ENCODE data around the gene HSPG2. TPM values are rescaled to one million over a fixed set of nuclear protein-coding genes. Genes with fewer than 3 reads are reported as not detected.
A peak's percentile ranks its signal among the peaks of the same experiment; 100 is the strongest.

HSPG2 gene
- total RNA-seq, 2 donors from 2014 or later, result 148 to 152 TPM

DNA sequence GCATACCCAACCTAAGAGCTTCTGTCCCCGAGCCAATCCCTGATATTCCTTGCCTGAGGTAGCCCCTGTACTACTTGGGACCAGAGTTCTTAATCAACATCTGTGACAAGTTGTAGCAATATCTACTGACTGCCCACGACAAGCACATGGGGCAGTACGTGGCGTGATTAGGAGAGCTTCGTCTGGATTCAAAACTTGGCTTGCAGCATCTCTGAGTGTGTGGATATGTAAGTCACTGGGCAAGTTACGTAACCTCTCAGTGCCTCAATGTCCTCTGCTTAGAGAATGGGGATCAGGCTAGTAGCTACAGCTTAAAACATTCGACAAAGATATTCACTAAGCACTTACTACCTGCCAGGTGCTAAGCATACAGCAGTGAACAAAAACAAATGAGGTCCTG, 5.0 kb downstream of the HSPG2 start:
- Histone ChIP-seq H3K27me3 (no peaks in the 10 kb centered on the region), H3K27ac (peak overlapping the region; percentile 92), H3K9me3 (no peaks in the 10 kb centered on the region), H3K36me3 (no peaks in the 10 kb centered on the region), H3K4me3 (no peak overlapping the region), H3K4me1 (peaks cover 30% of the 10 kb centered on the region), H3K9ac (ENCODE audit: low read depth in 2 of 2, low read length in 2 of 2) (peak overlapping the region; percentile 44 to 48)
- intact Hi-C loops (cut with DNase I), result no loop called here
- TF ChIP-seq, protein P1, sequence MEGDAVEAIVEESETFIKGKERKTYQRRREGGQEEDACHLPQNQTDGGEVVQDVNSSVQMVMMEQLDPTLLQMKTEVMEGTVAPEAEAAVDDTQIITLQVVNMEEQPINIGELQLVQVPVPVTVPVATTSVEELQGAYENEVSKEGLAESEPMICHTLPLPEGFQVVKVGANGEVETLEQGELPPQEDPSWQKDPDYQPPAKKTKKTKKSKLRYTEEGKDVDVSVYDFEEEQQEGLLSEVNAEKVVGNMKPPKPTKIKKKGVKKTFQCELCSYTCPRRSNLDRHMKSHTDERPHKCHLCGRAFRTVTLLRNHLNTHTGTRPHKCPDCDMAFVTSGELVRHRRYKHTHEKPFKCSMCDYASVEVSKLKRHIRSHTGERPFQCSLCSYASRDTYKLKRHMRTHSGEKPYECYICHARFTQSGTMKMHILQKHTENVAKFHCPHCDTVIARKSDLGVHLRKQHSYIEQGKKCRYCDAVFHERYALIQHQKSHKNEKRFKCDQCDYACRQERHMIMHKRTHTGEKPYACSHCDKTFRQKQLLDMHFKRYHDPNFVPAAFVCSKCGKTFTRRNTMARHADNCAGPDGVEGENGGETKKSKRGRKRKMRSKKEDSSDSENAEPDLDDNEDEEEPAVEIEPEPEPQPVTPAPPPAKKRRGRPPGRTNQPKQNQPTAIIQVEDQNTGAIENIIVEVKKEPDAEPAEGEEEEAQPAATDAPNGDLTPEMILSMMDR (IDR thresholded peaks at IDR 0.05), result no peak
- DNase-seq, result no peak

DNA sequence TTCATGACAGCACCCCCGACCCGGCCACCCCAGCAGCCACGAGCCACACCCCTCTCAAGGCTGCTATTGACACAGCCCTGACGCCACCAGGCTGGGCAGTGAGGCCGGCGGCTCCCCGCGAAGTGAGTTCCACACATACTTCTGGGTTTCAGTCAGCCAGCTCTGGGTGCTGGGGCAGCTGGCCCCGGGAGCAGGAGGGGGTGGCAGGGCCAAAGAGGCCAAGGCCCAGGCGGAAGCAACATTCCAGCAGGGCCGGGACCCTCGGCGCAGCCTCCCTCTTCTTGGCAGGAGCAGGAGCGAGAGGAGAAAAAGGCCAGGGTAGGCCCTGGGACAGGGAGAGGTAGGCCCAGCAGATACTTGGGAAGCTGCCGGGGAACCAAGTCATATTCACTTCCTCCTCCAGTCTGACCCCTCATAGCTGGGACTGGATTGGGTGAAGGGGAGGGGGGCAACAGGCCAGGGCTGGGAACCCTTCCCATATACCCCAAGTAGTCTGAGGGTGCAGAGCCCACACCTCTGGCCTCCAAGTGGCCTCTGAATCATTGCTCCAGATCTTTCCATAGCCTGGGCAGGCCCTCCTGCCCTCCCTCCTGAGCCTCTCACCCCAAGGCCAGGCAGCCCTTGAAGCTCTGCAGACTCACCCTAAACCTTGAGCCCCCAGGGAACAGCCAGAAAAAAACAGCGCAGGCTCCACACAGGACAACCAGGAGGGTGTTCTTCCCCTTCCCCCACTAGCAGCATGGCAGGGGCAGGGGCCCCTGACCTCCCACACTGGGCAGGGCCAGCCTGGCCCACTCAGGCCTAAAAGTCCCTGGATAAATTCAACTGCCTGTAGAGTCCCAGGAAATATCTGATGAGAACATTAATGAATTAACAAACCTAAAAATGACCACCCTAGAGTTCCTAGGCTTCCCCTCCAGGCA, 5.7 kb downstream of the HSPG2 start:
- peak overlapping the region; percentile 92 for H3K27ac ChIP-seq
- intact Hi-C loops (cut with DNase I), result no loop called here
- peak overlapping the region; percentile 44 to 48 for H3K9ac ChIP-seq (ENCODE audit: low read depth in 2 of 2, low read length in 2 of 2)
- peaks cover 37% of the 10 kb centered on the region for H3K4me1 ChIP-seq
- H3K36me3 ChIP-seq, result no peaks in the 10 kb centered on the region
- H3K9me3 ChIP-seq, result no peaks in the 10 kb centered on the region
- TF ChIP-seq, protein P1 (IDR thresholded peaks at IDR 0.05), result no peak
- DNase-seq, result peak; percentile 63
- H3K27me3 ChIP-seq, result no peaks in the 10 kb centered on the region
- H3K4me3 ChIP-seq, result no peak overlapping the region

DNA sequence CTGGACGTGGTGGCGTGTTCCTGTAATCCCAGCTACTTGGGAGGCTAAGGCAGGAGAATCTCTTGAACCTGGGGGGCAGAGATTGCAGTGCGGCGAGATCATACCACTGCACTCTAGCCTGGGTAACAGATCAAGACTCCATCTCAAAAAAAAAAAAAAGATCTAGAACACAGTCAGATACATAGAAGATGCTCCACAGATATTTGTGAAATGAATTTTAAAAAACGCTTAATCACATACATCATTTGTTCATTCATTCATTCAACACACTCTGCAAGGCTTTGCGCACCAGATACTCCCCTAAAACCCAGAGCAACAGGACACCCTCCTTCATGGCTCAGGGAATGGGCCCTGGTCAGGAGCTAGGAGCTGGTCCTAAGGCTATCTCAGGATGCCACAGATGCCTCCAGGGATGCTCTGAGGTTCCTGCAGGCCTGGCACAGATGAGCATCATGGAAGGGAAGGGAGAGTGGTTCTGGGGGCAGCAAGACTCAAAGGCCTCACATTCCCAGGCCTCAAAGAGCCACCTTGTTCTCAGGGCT, 6.4 kb downstream of the HSPG2 start:
- H3K27me3 ChIP-seq, result no peaks in the 10 kb centered on the region
- DNase-seq, result no peak
- TF ChIP-seq, protein P1 (IDR thresholded peaks at IDR 0.05), result no peak
- no peaks in the 10 kb centered on the region for H3K36me3 ChIP-seq
- no peaks in the 10 kb centered on the region for H3K9me3 ChIP-seq
- H3K27ac ChIP-seq, result peak overlapping the region; percentile 92
- H3K4me3 ChIP-seq, result no peak overlapping the region
- intact Hi-C loops (cut with DNase I), result no loop called here
- peak overlapping the region; percentile 48 to 61 for H3K9ac ChIP-seq (ENCODE audit: low read depth in 2 of 2, low read length in 2 of 2)
- H3K4me1 ChIP-seq, result peaks cover 35% of the 10 kb centered on the region

DNA sequence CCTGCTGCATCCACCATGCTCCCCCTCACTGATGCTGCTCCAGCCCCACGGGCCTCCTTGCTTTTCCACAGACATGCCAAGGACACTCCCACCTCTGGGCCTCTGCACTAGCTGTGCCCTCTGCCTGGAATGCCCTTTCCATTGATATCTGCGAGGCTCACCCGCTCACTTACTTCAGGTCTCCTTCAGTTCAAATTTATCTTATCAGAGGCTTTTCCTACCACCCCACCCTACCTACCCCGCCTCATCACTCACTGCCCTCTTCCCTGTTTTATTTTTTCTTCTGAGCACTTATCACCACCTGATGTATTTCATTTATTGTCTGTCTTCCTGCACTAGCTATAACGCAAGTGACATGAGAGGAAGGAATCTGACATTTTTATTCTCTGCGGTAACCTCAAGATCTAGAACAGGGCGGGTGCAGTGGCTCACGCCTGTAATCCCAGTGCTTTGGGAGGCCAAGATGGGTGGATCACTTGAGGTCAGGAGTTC, 7.0 kb downstream of the HSPG2 start:
- no peak overlapping the region for H3K4me3 ChIP-seq
- no peaks in the 10 kb centered on the region for H3K36me3 ChIP-seq
- TF ChIP-seq, protein P1 (IDR thresholded peaks at IDR 0.05), result no peak
- peak overlapping the region; percentile 24 to 32 for H3K9ac ChIP-seq (ENCODE audit: low read depth in 2 of 2, low read length in 2 of 2)
- no peaks in the 10 kb centered on the region for H3K27me3 ChIP-seq
- H3K4me1 ChIP-seq, result peaks cover 38% of the 10 kb centered on the region
- no peaks in the 10 kb centered on the region for H3K9me3 ChIP-seq
- no peak for DNase-seq
- intact Hi-C loops (cut with DNase I), result no loop called here
- H3K27ac ChIP-seq, result peak overlapping the region; percentile 92

DNA sequence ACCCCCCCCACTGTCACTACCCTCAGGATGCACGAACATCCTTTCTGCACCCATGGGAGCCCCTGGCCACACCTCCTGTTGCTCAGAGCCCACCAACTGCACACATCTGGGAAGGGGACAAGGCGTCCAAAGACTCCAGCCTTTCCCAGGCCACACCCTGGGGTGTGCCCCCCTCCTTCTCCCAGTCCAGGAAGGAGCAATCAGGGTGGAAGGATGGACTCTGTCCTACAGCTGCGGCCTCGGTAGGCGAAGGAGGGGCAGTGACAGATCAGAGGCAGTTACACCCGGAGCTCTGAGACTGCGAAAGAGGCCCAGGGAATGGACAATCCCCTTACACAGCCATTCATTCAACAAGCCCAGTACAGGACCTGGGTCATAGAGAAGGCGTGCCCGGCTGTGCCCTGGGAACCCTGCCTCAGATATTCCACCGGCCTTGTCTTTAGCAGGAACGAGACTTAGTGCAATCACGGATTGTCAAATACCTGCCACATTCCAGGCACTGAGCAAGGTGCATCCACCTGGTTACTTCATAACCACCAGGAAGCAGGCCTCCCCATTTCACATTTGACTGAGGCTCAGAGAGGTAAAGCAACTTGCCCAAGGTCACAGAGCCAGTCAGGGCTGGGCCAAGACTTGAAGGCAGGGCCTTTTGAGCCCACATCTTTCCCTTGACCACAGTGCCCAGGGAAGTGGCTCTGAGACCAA, 9.4 kb downstream of the HSPG2 start:
- H3K27ac ChIP-seq, result peak overlapping the region; percentile 88
- no peak overlapping the region for H3K4me3 ChIP-seq
- H3K9me3 ChIP-seq, result no peaks in the 10 kb centered on the region
- H3K27me3 ChIP-seq, result no peaks in the 10 kb centered on the region
- TF ChIP-seq, protein P1 (IDR thresholded peaks at IDR 0.05), result no peak
- H3K4me1 ChIP-seq, result peaks cover 37% of the 10 kb centered on the region
- no peaks in the 10 kb centered on the region for H3K36me3 ChIP-seq
- peak overlapping the region; percentile 57 to 88 for H3K9ac ChIP-seq (ENCODE audit: low read depth in 2 of 2, low read length in 2 of 2)
- peak; percentile 95 for DNase-seq
- intact Hi-C loops (cut with DNase I), result no loop called here

Data from colonic mucosa (tissue), 4 donors.